Measurements from ENCODE around the gene ZFR2.

ZFR2 gene

DNA sequence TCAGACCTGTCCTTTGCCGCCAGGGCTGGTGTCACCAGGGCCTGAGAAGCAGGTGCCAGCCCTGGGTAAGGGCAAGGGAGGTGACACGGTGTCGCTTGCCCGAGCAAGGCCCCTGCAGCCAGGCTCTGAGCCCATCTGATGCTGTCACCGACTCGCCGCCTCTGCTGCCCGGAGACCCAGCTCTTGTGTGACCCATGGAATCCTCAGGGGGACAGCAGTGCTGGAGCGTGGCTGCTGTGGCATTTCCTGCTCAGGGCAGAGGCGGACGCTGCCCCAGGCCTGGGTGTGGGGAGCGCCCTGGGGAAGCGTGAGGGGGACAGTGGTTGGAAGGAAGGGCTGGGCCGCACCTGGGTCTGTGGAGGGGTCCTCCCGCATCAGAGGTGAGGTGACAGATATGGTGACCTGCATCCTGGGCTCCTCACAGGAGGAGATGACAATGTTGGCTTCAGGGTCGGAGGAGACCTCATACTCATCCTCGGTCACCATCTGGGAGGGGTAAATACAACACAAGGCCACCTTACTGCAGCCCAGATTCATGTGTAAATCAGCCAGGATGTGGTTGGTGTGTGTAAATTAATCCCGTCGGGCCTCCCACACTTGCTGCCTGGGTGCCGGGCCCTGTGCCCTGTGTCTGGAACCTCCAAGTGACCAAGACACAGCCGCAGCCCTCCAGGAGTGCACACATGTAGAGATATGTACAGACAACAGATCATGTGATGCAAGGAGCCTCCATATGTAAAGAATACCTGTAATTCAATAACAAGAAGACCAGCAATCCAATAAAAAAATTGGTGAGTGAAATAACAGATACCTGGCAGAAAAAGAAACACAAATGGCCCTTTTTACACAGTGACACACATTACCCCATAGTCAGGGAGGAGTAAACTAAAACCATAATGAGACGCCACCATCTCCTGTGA lies 55.1 kb downstream of the ZFR2 start:
- DNase-seq = no peak

GRCh38 chr19:3810708-3811355 lies 58.0 kb downstream of the ZFR2 start:
- DNase-seq = no peak

DNA sequence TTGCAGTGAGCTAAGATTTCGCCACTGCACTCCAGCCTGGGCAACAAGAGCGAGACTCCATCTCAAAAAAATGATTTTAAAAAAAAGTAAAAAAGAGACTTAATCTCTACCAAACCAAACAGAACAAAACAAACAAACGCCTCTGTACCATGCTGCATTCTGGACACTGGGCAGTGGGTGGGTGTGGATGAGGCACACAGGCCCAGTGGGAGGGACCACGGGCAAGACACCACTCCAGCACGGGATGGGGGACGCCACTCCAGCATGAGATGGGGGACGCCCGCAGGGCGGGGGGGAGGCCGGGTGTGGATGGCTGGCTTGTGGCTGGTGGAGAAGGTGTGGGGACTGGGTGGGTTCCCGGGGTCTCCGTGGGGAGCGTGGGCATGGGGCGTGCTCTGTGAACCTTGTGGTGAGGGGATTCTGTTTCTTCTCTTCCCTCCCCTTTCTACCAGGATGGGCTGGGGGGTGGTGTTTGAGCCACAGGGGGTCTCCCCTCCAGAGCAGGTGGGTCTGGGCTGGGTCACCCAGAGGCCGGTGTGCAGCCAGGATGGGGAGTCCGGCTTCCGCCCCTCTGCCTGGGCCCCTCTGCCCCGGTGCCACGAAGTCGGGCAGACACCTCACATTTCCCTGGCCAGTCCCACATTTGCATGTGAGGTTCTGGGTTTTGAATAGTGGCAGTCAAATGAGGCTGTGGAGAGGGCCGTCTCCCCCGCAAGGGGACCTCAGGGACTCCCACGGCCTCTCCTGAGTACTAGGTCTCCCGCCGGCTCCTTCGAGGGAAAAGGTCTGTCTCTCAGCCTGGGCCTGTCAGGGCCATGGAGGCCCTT lies 58.7 kb downstream of the ZFR2 start:
- DNase-seq = no peak

DNA sequence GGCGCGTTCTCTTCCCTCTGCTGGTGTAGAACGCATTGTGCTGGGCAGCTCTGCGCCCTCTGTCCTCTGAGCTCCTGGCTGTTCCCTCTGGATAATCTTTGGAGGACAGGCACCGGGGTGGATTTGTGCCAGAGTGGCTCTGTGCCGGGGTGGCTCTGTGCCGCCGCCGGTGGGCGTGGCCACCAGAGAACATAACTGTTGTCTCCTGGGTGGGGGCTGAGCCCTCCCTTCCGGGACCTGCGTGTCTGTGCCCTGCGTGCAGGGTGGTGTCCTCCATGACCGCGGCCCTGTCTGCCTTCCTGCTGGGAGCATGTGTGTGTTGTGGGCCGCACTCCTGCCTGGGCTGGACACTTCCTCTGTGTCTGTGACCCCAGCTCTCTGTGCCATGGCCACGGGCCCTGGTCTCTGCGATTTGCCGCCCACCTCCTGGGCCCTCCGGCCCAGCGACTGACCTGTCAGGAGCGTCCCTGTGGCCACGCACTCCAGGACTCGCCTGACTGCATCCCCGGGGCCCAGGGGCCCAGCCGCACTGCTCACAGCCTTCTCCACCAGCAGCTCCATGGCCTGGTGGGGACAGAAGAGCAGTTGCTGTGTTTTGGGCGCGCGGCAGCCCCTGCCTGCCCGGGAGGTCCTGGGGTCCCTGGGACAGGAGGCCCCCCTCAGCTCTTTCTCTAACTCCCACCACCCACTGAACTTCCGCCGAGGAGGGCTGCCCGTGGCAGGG lies 60.3 kb downstream of the ZFR2 start:
- DNase-seq = no peak

DNA sequence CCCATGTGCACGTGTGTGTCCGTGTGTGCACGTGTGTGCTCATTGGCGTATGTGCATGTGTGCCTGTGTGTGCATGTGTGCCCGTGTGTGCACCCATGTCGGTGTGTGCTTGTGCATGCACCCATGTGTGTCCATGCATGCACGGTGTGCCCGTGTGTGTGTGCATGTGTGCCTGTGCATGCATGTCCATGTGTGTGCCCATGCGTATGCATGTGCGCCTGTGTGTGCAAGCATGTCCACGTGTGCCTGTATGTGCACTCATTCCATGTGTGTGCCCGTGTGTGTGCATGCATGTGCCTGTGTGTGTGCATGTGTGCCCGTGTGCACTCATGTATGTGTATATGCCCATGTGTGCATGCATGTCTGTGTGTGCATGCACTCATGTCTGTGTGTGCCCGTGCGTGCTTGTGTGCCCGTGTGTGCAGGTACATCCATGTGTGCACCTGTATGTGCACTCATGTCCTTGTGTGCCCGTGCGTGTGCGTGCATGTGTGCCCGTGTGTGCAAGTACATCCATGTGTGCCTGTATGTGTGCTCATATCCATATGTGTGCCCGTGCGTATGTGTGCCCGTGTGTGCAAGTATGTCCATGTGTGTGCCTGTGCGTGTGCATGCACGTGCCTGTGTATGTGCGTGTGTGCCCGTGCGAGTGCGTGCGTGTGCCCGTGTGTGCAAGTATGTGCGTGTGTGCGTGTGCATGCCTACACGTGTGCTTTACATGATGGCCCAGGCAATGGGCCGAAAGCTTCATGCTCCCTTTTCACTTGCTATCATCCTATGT lies 61.1 kb downstream of the ZFR2 start:
- DNase-seq = no peak

GRCh38 chr19:3807131-3807480 lies 61.7 kb downstream of the ZFR2 start:
- no peak for DNase-seq

DNA sequence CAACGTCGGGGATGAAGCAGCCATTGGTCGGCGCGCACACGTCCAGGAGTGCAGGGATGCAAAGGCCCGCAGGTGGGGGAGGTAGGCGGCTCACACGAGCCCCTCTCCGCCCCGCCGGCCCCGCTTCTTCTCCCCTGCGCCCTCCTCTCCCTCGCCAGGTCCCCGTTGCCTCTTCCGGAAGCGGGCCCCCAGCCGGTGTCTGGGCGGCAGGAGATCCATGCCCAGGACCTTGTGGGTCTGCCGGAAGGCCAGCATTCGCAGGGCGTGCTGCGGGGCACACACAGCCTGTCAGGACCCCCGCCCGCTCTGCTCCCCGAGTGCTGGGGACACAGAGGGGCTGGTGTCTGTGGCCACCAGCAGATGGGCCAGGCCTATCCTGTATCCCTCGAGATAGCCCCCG lies 63.0 kb downstream of the ZFR2 start:
- DNase-seq = no peak

GRCh38 chr19:3804429-3804828 lies 64.4 kb downstream of the ZFR2 start:
- DNase-seq = no peak

DNA sequence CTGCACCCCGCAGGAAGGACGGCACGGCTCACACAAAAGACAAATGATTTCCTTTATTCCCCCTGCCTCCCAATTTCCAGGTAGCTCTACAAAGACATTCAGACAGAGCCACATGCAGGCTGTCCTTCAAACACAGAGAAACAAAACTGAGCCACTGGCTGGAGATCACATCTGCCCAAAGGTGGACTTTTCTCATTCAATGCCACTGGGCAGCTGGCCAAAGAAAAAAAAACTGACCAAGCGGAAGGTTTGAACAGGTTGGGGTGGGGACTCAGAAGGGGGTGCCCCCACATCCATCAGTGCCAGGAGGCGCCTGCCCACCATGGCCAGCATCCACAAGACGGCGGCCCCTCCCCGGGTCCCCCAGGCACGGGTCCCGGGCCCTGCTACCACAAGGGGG lies 64.9 kb downstream of the ZFR2 start:
- DNase-seq = no peak

DNA sequence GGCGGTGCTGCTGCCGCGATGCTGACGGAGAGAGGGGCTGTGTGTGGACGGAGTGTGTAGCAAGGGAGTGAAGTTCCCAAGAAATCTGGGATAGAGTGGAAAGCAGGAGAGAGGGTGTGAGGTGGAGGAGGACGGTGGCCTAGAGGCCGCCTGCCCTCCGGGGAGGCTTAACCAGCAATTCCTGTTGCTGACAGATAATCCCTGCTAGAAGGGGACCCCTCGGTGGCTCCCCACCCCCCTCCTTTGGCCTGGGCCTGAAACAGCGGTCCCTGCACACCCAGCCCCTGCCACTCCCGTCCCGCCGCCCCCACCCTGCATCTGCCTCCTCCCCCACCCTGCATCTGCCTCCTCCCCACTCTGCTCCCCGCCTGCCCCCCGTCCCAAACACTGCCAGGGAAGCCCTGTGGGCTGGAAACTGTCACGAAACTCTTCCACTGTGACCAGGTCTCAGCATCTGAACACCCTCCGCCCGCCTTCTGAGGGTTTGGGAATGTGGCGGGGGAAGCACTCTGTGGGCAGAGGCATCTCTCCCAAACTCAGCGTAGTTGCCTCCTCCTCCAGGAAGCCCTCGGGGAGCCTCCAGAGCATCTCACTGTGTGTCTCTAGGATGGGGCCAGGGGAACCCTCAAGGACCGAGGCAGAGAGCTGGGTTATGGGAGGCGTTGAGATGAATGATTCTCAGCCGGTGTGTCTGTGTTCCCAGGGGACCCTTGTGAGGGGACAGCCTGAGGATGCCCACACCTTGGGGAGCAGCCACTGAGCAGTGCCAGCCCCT lies 65.5 kb downstream of the ZFR2 start:
- no peak for DNase-seq

GRCh38 chr19:3801412-3802096 lies 67.3 kb downstream of the ZFR2 start:
- no peak for DNase-seq

DNA sequence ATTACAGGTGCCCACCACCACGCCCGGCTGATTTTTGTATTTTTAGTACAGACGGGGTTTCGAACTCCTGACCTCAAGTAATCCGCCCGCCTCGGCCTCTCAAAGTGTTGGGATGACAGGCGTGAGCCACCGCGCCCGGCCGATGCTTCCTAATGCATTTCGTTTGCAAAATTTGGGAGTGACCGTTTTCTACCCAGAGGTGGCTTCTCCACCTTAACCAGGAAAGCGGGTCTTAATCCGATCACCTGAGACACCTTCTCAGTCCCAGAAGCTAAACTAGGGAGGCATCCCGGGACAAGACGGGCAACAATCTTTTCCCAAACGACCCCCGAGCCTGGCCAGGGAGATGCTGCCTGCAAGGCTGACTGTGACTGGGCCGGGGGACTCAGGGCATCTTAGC lies 67.8 kb downstream of the ZFR2 start:
- DNase-seq = no peak

GRCh38 chr19:3798137-3798536 lies 70.7 kb downstream of the ZFR2 start:
- no peak for DNase-seq

DNA sequence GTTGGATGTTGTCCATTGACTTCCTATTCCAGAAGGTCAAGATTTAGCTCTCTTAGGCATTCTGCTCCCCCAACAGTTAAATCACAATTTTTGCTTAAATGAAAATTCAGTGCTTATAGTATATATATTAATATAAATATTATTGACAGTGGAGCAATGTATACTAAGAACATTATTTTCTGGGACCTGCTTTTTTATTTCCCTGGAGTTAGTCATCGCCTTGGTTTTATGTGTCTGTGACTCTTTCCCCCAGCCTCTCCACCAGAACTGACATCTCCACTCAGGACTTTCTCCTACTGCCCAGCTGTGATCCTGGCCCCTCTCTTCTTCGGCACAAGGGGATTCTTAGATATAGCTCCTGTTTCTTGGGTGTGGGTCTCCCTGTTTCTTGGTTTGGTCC lies 72.5 kb downstream of the ZFR2 start:
- no peak for DNase-seq

DNA sequence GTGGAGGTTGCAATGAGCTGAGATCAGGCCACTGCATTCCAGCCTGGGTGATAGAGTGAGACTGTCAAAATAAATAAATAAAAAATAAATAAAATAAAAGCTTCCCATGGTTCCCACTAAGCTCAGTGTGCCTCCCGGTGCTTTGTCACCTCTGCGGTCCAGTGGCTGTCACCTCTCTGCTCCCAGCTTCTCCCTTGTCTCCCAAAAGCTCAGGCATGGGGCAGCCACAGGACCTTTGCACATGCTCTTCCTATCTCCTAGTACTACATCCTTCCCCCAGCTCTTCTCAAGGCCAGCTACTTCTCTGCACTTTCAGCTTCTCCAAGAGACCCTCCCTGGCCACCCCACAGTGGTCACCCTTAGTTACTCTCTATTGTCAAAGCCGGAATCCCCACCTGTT lies 75.0 kb downstream of the ZFR2 start:
- no peak for DNase-seq

GRCh38 chr19:3792114-3792513 lies 76.7 kb downstream of the ZFR2 start:
- no peak for DNase-seq

DNA sequence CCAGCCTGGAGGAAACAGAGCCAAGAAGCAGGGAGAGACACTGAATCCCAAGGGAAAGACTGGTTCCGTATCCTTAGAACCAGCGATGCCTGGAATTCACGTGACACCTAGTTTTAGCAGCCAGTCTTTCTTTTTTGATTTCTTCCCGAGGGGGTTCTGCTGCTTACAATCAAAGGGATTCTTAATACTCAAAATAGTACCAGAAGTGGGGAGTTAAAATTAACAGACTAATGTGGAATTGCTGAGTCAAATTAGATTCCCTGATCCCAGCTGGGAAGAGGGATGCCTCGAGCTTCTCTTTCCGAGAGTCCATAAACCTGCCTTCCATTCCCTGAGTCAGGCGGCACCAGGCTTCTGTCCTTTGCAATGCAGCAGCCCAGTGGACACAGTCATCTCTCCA lies 77.9 kb downstream of the ZFR2 start:
- DNase-seq = no peak

DNA sequence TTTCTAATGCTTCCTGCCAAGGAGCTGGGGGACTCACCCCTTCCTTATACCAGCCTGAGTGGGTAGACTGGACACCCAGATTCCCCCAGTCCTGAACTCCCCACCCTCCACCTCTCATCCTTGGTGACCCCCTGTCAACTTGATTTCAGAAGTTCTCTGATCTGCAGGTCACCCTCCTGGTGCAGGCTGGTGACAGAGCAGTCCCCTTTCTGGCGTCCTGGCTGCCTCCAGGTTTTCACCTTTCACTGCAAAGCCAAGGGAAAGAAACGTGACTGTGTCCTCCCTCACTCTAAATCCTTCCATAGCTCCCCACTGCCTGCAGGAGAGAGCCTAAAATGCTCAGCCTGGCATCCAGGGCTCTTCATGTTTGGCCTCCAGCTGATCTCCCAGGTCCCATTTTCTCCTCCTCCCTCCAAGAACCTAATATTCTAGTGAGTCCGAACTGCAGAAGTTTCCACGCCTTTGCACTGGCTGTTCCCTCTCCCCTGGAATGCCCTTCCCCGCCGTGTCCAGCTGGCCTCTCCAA lies 78.6 kb downstream of the ZFR2 start:
- no peak for DNase-seq

DNA sequence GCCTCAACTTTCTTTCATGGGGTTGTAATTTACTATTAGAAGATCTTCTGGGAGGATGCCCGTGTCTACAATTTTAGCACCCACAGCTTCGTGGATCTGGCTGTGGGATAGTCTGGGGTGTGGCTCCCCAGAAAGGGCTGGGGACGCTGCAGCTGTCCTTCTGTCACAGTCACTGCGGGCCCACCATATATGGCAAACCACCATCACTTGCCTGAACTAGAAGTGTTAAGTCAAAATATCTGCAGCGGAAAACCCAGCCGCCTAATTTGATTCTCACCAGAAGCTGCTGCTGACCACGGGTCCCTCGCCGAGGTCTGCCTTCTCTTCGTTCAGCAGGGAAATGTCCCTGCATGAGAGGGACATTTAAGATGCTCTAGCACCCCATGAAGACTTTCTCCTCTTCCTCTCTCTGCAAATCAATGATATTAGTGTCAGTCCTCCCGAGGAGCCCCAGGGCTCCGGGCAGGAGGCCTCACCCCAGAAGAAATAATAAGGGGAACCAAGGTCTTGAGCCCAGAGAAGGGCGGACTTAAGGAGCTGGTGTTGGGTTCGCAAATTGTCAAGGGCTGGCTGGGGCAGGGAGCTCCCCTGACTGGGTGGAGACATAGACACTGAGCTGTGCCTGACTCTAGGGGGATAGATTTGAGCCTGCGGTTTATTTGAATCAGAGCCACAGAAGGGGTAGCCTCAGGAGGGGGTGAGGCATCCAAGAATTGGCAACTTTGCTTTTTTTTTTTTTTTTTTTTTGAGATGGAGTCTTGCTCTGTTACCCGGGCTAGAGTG lies 79.7 kb downstream of the ZFR2 start:
- no peak for DNase-seq

Measured in GF-D8 (cell line).